ENCODE measurements around the gene NME3.

DNA sequence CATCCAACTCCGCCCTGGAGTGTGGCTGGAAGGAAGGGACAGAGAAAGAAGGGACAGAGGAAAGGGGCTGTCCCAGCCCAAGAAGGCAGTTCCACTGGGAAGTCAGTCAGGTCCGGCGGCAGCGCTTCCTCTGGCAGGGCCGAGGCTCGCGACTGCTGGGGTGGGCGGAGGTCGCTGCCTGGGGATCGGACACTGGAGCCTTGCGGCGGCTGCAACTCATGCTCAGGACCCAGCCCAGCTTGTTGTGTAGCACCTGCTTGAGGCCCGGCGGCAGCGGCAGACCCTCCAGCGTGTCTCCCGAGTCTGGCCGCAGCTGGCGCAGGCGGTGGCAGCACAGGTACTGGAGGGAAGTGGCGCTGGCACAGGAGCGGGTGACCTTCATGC lies 5.6 kb upstream of the NME3 start:
- TF ChIP-seq, protein P1, sequence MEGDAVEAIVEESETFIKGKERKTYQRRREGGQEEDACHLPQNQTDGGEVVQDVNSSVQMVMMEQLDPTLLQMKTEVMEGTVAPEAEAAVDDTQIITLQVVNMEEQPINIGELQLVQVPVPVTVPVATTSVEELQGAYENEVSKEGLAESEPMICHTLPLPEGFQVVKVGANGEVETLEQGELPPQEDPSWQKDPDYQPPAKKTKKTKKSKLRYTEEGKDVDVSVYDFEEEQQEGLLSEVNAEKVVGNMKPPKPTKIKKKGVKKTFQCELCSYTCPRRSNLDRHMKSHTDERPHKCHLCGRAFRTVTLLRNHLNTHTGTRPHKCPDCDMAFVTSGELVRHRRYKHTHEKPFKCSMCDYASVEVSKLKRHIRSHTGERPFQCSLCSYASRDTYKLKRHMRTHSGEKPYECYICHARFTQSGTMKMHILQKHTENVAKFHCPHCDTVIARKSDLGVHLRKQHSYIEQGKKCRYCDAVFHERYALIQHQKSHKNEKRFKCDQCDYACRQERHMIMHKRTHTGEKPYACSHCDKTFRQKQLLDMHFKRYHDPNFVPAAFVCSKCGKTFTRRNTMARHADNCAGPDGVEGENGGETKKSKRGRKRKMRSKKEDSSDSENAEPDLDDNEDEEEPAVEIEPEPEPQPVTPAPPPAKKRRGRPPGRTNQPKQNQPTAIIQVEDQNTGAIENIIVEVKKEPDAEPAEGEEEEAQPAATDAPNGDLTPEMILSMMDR (IDR thresholded peaks at IDR 0.05): no peak
- TF ChIP-seq EZH2 (IDR thresholded peaks at IDR 0.05) (no peak), EZH2phosphoT487 (IDR thresholded peaks at IDR 0.05) (no peak)

Measured in neural progenitor cell (in vitro differentiated cells).